Adrenal gland (tissue), 12 donors: ENCODE measurements around the gene GBP6. TPM values are rescaled to one million over a fixed set of nuclear protein-coding genes. Genes with fewer than 3 reads are reported as not detected.

Experiments used
- DNase-seq, 7 donors: peaks; one replicate each; pipeline ENCODE4 v3.0.0-alpha.2; 2019 to 2020
- H3K27ac ChIP-seq, 5 donors: fragments of 200-600 bp; sonication (generic) in 4 of 5; 1 replicate in 3 of 5; 2 replicates in 2 of 5; pipeline versions ENCODE4 v1.5.1 to v1.8.0; 2016 to 2020; ENCODE audit warnings: mild to moderate bottlenecking in 1 of 5
- H3K27me3 ChIP-seq: fragments of 200-600 bp; 2 replicates; pipeline ENCODE4 v1.8.0; 2021
- H3K36me3 ChIP-seq, 2 donors: fragments of 200-600 bp; replicated peaks in 1 of 2; 1 replicate in 1 of 2; 2 replicates in 1 of 2; pipeline versions ENCODE4 v1.5.1 to v1.8.0; 2018 to 2022
- H3K4me1 ChIP-seq, 2 donors: fragments of 200-600 bp; replicated peaks in 1 of 2; 1 replicate in 1 of 2; 2 replicates in 1 of 2; pipeline versions ENCODE4 v1.5.1 to v1.8.0; 2018 to 2021
- H3K4me3 ChIP-seq, 4 donors: fragments of 200-600 bp; sonication (generic) in 3 of 4; one replicate each; pipeline ENCODE4 v1.5.1; 2016 to 2018
- H3K9me3 ChIP-seq, 3 donors: fragments of 200-600 bp; sonication (generic) in 1 of 3; replicated peaks in 1 of 3; 1 replicate in 2 of 3; 2 replicates in 1 of 3; pipeline versions ENCODE4 v1.5.1 to v1.8.0; 2016 to 2021
- CTCF ChIP-seq, 6 experiments: fragments of 450-650 bp in 4 of 6; fragments of 200-600 bp in 2 of 6; sonication (generic) in 1 of 6; IDR thresholded peaks; 1 replicate in 5 of 6; 2 replicates in 1 of 6; pipeline versions ENCODE4 v1.5.1 to v1.8.0; 2016 to 2021; ENCODE audit warnings: antibody characterized with exemption in 6 of 6, mild to moderate bottlenecking in 2 of 6, moderate library complexity in 1 of 6
- POLR2A ChIP-seq, 2 donors: fragments of 450-650 bp; IDR thresholded peaks; one replicate each; pipeline ENCODE4 v1.6.1; 2017; ENCODE audit warnings: antibody characterized with exemption in 2 of 2, mild to moderate bottlenecking in 2 of 2, moderate library complexity in 1 of 2
- WGBS, 4 donors: extraction: QIAGEN DNeasy Blood & Tissue Kit in 2 of 4; methylation state at CpG; one replicate each; pipeline versions ENCODE4 v1.1.5 to v1.1.7; 2013 to 2017; 5-methylcytosine and 5-hydroxymethylcytosine counted together
- intact Hi-C, 2 donors: fragments of 100-400 bp; cut with DNase I; formaldehyde crosslinking; loops; one replicate each; pipeline versions ENCODE4 v1.14.1 to v1.15.0; 2022 to 2023
- polyA plus RNA-seq, 3 donors: library from polyadenylated mRNA; stranded (reverse); fragments of 200-250 nt in 2 of 3; fragments of 350-450 nt in 1 of 3; fragmentation: Illumina TruSeq in 1 of 3; extraction: RNeasy Lipid Tissue Mini Kit (QIAGEN cat#74804) in 1 of 3; gene quantifications; one replicate each; pipeline ENCODE4 v1.2.3, GENCODE V29; 2013 to 2014
- total RNA-seq, 9 donors: library from RNA; depleted of rRNA in 4 of 9; stranded (reverse); fragments of >200 nt in 4 of 9; fragments of 120-200 nt in 1 of 9; fragmentation: NEBNext Ultra II Directional in 1 of 9; extraction: Animal tissue kit (Norgen Biotek cat#: 25700) in 1 of 9; gene quantifications; one replicate each; pipeline versions ENCODE4 v1.1.0 to v1.2.4, GENCODE V29; 2013 to 2023
- donor health status: healthy with polysubstance abuse.
- donor health status: Bipolar disorder and iron deficiency.
- donor health status: DM: yes; HTN: yes; CAD: no.
- donor health status: DM: no; HTN: no; CAD: no.
- donor health status: DM: no; HTN: no; CAD: no.
- donor health status: DM: yes; HTN: yes; CAD: no.

Gene GBP6
- total and polyA plus RNA-seq, 12 donors: 0.07 to 0.54 (median 0.08) TPM; not detected in 7

GRCh38 chr1:89350298-89350697, 13.6 kb upstream of the GBP6 start:
- H3K4me1 ChIP-seq: no peaks in the 10 kb centered on the region
- no peaks in the 10 kb centered on the region for H3K36me3 ChIP-seq
- TF ChIP-seq POLR2A (IDR thresholded peaks at IDR 0.05) (no peak), CTCF (IDR thresholded peaks at IDR 0.05) (no peak)
- H3K27me3 ChIP-seq: no peaks in the 10 kb centered on the region
- intact Hi-C loops: loop anchor here (10.0 kb wide), 3 partner anchors 95 to 265 kb away; no protein-coding TSS in a partner anchor
- H3K4me3 ChIP-seq: no peak overlapping the region
- DNase-seq: no peak
- no peak overlapping the region for H3K27ac ChIP-seq
- no peaks in the 10 kb centered on the region for H3K9me3 ChIP-seq
- 77 to 83% (median 80%) methylated on average over 2 of the region's 2 CpGs for WGBS, 4 donors

- intact Hi-C loops: loop anchor here (10.0 kb wide), 3 partner anchors 97 to 267 kb away; no protein-coding TSS in a partner anchor
- H3K4me3 ChIP-seq: no peak overlapping the region
- WGBS, 4 donors: 25 to 50% (median 30%) methylated on average over 1 of the region's 1 CpG
- TF ChIP-seq POLR2A (IDR thresholded peaks at IDR 0.05) (no peak), CTCF (IDR thresholded peaks at IDR 0.05) (no peak)
- H3K36me3 ChIP-seq: no peaks in the 10 kb centered on the region
- no peaks in the 10 kb centered on the region for H3K4me1 ChIP-seq
- no peaks in the 10 kb centered on the region for H3K9me3 ChIP-seq
- DNase-seq: no peak
- H3K27me3 ChIP-seq: no peaks in the 10 kb centered on the region
- no peak overlapping the region for H3K27ac ChIP-seq
These were observed 12.1 kb upstream of the GBP6 start for GRCh38 chr1:89351597-89352311.

GRCh38 chr1:89352421-89352820, 11.4 kb upstream of the GBP6 start:
- no peaks in the 10 kb centered on the region for H3K27me3 ChIP-seq
- no peaks in the 10 kb centered on the region for H3K4me1 ChIP-seq
- H3K4me3 ChIP-seq: no peak overlapping the region
- H3K9me3 ChIP-seq: no peaks in the 10 kb centered on the region
- TF ChIP-seq POLR2A (IDR thresholded peaks at IDR 0.05) (no peak), CTCF (IDR thresholded peaks at IDR 0.05) (no peak)
- 77 to 84% (median 81%) methylated on average over 2 of the region's 2 CpGs for WGBS, 4 donors
- intact Hi-C loops: loop anchor here (10.0 kb wide), 3 partner anchors 98 to 268 kb away; no protein-coding TSS in a partner anchor
- no peaks in the 10 kb centered on the region for H3K36me3 ChIP-seq
- H3K27ac ChIP-seq: no peak overlapping the region
- no peak for DNase-seq

- WGBS, 4 donors: 63 to 79% (median 72%) methylated on average over 3 of the region's 3 CpGs
- no peak for DNase-seq
- Histone ChIP-seq H3K4me3 (no peak overlapping the region), H3K27me3 (no peaks in the 10 kb centered on the region), H3K36me3 (no peaks in the 10 kb centered on the region), H3K9me3 (no peaks in the 10 kb centered on the region), H3K27ac (no peak overlapping the region), H3K4me1 (peaks cover 0 to 6% of the 10 kb centered on the region in 2 donors)
- TF ChIP-seq CTCF (IDR thresholded peaks at IDR 0.05) (no peak), POLR2A (IDR thresholded peaks at IDR 0.05) (no peak)
- intact Hi-C loops: loop anchor here (10.0 kb wide), 3 partner anchors 99 to 269 kb away; no protein-coding TSS in a partner anchor
These were observed 9.7 kb upstream of the GBP6 start for GRCh38 chr1:89354205-89354604.
